ENCODE measurements around the gene EFHD2. TPM values are rescaled to one million over a fixed set of nuclear protein-coding genes. Genes with fewer than 3 reads are reported as not detected.

EFHD2 gene, protein sequence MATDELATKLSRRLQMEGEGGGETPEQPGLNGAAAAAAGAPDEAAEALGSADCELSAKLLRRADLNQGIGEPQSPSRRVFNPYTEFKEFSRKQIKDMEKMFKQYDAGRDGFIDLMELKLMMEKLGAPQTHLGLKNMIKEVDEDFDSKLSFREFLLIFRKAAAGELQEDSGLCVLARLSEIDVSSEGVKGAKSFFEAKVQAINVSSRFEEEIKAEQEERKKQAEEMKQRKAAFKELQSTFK
- 15.1 TPM for total RNA-seq

DNA sequence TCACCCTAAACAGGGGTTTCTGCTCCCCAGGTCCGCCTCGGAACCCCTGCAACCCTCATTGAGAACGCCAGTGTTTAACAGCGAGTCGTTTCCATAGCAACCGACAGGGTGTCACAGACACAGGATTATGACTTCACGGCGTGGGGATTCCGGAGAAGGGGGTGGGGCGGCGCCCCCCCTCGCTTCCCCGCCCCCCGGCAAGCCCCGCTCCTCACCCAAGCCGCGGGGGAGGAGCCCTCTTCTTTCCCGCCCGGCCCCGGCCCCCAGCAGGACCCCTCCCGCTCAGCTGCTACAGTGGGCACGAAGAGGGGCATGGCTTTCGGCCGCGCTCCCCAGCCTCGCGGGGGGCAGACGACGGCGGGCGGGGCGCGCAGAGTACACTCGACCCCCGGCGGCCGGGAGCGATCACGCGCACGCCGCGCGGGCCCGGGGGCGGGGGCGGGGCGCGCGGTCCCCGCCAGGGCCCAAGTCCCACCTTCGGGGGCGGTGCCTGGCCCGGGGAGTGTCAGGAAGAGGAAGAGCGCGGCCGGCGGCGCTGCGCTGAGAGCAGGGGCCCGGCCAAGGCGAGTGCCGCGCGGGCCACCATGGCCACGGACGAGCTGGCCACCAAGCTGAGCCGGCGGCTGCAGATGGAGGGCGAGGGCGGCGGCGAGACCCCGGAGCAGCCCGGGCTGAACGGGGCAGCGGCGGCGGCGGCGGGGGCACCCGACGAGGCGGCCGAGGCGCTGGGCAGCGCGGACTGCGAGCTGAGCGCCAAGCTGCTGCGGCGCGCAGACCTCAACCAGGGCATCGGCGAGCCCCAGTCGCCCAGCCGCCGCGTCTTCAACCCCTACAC, at the start of gene EFHD2:
Gene EFHD2 (plus strand): TSS at position 501 of the 835 bp plus-strand sequence. CDS start 84 bp downstream, at position 585.

DNA sequence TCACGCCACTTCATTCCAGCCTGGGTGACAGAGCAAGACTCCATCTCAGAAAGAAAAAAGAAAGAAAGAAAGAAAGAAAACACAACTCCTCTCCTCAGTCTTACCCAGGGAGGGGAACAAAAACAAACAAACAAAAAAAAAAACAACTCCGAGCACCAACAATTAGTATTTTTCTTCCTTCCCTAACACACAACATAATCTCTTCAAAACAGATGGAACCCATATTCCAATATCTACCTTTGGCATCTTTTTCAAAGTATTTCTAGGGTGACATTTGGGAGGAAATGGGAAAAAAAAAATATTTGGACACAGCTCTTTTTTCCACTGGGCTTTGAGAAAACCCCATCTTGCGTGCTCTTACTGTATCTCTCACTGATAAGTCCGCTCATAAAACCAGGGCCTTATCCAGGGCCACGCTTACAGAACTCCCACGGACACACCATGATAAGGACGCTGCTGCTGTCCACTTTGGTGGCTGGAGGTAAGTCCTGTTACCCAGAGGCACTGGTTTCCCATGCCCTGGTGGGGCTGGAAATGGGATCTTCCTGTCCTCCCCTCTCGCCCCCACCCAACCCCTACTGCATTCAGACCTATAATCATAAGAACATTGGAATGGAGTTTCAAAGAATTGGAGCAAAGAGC, 46.7 kb downstream of the EFHD2 start, which contains the start of gene CELA2A:
Gene CELA2A (plus strand): TSS at position 420 of the 642 bp plus-strand sequence. CDS start 22 bp downstream, at position 442.

DNA sequence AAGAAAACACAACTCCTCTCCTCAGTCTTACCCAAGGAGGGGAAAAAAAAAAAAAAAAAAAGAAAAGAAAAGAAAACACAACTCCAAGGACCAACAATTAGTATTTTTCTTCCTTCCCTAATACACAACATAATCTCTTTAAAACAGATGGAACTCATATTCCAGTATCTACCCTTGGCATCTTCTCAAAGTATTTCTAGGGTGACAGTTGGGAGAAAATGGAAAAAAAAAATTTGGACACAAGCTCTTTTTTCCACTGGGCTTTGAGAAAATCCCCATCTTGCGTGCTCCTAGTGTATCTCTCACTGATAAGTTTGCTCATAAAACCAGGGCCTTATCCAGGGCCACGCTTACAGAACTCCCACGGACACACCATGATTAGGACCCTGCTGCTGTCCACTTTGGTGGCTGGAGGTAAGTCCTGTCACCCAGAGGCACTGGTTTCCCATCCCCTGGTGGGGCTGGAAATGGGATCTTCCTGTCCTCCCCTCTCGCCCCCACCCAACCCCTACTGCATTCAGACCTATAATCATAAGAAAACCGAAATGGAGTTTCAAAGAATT, 66.1 kb downstream of the EFHD2 start, which contains the start of gene CELA2B:
Gene CELA2B (plus strand): TSS at position 353 of the 563 bp plus-strand sequence. CDS start 22 bp downstream, at position 375.

Other genes with a start within 250 kb of the EFHD2 start
- 3.2 TPM for gene FHAD1, start 162.7 kb upstream of the EFHD2 start, total RNA-seq
- 0.47 TPM for gene CTRC, start 28.6 kb downstream of the EFHD2 start, total RNA-seq
- not detected for gene CELA2A, start 46.8 kb downstream of the EFHD2 start, total RNA-seq
- gene CELA2B, start 66.2 kb downstream of the EFHD2 start, total RNA-seq = not detected
- gene CASP9, start 114.3 kb downstream of the EFHD2 start, total RNA-seq = 33.8 TPM
- gene DNAJC16, start 117.0 kb downstream of the EFHD2 start, total RNA-seq = 19.3 TPM
- 20.6 TPM for gene AGMAT, start 175.2 kb downstream of the EFHD2 start, total RNA-seq
- gene DDI2, start 207.6 kb downstream of the EFHD2 start, total RNA-seq = 55.6 TPM

Data from metanephros (tissue), 1 donor.